A673 (cell line): Measurements from ENCODE around the gene ADGRG7.

Source experiments
- CTCF ChIP-seq: fragments of 300-800, 200-600 bp; sonication (generic); conservative IDR thresholded peaks from 2 replicates; pipeline ENCODE4 v1.5.1; 2017; ENCODE audit warnings: low read depth, mild to moderate bottlenecking, antibody characterized with exemption, low read length, moderate library complexity, mixed read lengths
- EZH2 ChIP-seq: fragments of 200-600 bp; sonication (generic); IDR thresholded peaks from 2 replicates; pipeline ENCODE4 v1.6.1; 2017; ENCODE audit warnings: borderline replicate concordance, low read depth, mild to moderate bottlenecking, mixed read lengths, antibody characterized with exemption, low read length; ENCODE audit not compliant: poor library complexity, severe bottlenecking

GRCh38 chr3:100575704-100576103, 33.7 kb upstream of the ADGRG7 start:
- no peak for TF ChIP-seq CTCF
- TF ChIP-seq EZH2, result no peak
